K562 (cell line): ENCODE results near the gene AHCYL2. TPM values are rescaled to one million over a fixed set of nuclear protein-coding genes. Genes with fewer than 3 reads are reported as not detected.

Experiments
- ATAC-seq: fragments of 200-7000 bp; cut with Tn5 transposase; 3 replicates; pipeline ENCODE4 v1.9.1; 2020; ENCODE audit warnings: moderate library complexity
- BruUV-seq: library from RNA; stranded (reverse); fragments of 400-500 nt; replicated peaks from 2 replicates; lab custom pipeline; 2021; lab: Mats Ljungman, UMichigan
- CTCF ChIA-PET: fragments of 300-600 bp; formaldehyde crosslinking; extraction: SDS; loops from one replicate; lab custom pipeline; 2021; ENCODE audit warnings: low intra/inter-chr PET ratio; lab: Yijun Ruan, JAX
- POLR2A ChIA-PET: fragments of 300-600, 350-650 bp; sonication (Branson Sonifier 250); formaldehyde crosslinking; extraction: SDS; loops from one replicate; lab custom pipeline; 2021; ENCODE audit warnings: antibody characterized with exemption, inconsistent platforms; lab: Yijun Ruan, JAX
- DNase-seq, 4 experiments: peaks; one replicate each; pipeline versions ENCODE4 v3.0.0 to v3.0.0-alpha.2; 2011 to 2018; ENCODE audit warnings: low spot score in 3 of 4, mixed read lengths in 3 of 4; ENCODE audit errors: extremely low read depth in 1 of 4
- FAIRE-seq: peaks from 2 replicates; lab custom pipeline; 2011; peaks lifted over from hg19 to GRCh38; lab: Jason Lieb, UNC
- H2AFZ ChIP-seq: 2 replicates; pipeline ENCODE4 v1.6.0; 2011; ENCODE audit warnings: low read depth, low read length, control low read depth, inconsistent platforms
- H3K27ac ChIP-seq: fragments of 200-600 bp; 3 replicates; pipeline ENCODE4 v1.8.0; 2011; ENCODE audit warnings: low read depth, mild to moderate bottlenecking, control low read depth, inconsistent platforms, low read length, moderate library complexity, mixed read lengths; ENCODE audit errors: extremely low read depth
- H3K27me3 ChIP-seq, 2 experiments: fragments of 300-600 bp in 1 of 2; 2 replicates in 1 of 2; 3 replicates in 1 of 2; pipeline versions ENCODE4 v1.6.0 to v1.8.0; 2011; ENCODE audit warnings: inconsistent platforms in 2 of 2, low read length in 2 of 2, mild to moderate bottlenecking in 1 of 2, mixed read lengths in 1 of 2, moderate library complexity in 1 of 2; ENCODE audit not compliant: control insufficient read depth in 2 of 2, insufficient read depth in 2 of 2
- H3K36me3 ChIP-seq: fragments of 300-600 bp; 3 replicates; pipeline ENCODE4 v1.8.0; 2011; ENCODE audit warnings: mild to moderate bottlenecking, low read length, inconsistent platforms; ENCODE audit not compliant: control insufficient read depth, insufficient read depth
- H3K4me1 ChIP-seq, 2 experiments: fragments of 200-600 bp in 1 of 2; replicated peaks in 1 of 2; 2 replicates in 1 of 2; 3 replicates in 1 of 2; pipeline versions ENCODE4 v1.5.1 to v1.8.0; 2011; ENCODE audit warnings: inconsistent platforms in 2 of 2, low read length in 2 of 2, mild to moderate bottlenecking in 1 of 2, mixed read lengths in 1 of 2, moderate library complexity in 1 of 2; ENCODE audit not compliant: control insufficient read depth in 2 of 2, insufficient read depth in 2 of 2
- H3K4me2 ChIP-seq: 2 replicates; pipeline ENCODE4 v1.6.1; 2011; ENCODE audit warnings: low read length, control low read depth, inconsistent platforms, mixed read lengths; ENCODE audit not compliant: insufficient read depth
- H3K4me3 ChIP-seq: fragments of 200-600 bp; sonication (generic), shearing (Covaris generic); 2 replicates; pipeline ENCODE4 v1.5.1; 2016; ENCODE audit warnings: control low read depth, inconsistent platforms
- H3K79me2 ChIP-seq: fragments of 200-600 bp; 3 replicates; pipeline ENCODE4 v1.8.0; 2011; ENCODE audit warnings: low read length, inconsistent platforms; ENCODE audit not compliant: control insufficient read depth, insufficient read depth
- H3K9ac ChIP-seq, 2 experiments: 2 replicates each; pipeline versions ENCODE4 v1.6.0 to v1.6.1; 2011; ENCODE audit warnings: low read depth in 2 of 2, low read length in 2 of 2, control low read depth in 1 of 2, inconsistent platforms in 1 of 2, mild to moderate bottlenecking in 1 of 2, mixed read lengths in 1 of 2; ENCODE audit not compliant: insufficient read depth in 1 of 2
- H3K9me1 ChIP-seq: one replicate; pipeline ENCODE4 v1.6.0; 2011; ENCODE audit warnings: inconsistent platforms, mild to moderate bottlenecking, low read length, moderate library complexity; ENCODE audit not compliant: control insufficient read depth, insufficient read depth
- H3K9me3 ChIP-seq: replicated peaks from 2 replicates; pipeline ENCODE4 v1.5.1; 2011; ENCODE audit warnings: low read depth, low read length, inconsistent platforms; ENCODE audit not compliant: control insufficient read depth, insufficient read depth
- H4K20me1 ChIP-seq: replicated peaks from 2 replicates; pipeline ENCODE4 v1.6.1; 2011; ENCODE audit warnings: low read length, inconsistent platforms, mixed read lengths; ENCODE audit not compliant: control insufficient read depth, insufficient read depth
- HDAC8 ChIP-seq: fragments of 450-650 bp; IDR thresholded peaks from 2 replicates; pipeline ENCODE4 v1.6.1; 2016; ENCODE audit warnings: mild to moderate bottlenecking, missing genetic modification characterization, moderate library complexity, missing compliant biosample characterization
- JUNB ChIP-seq: fragments of 450-650 bp; formaldehyde crosslinking; conservative IDR thresholded peaks from 2 replicates; pipeline ENCODE4 v1.4.0; 2020; ENCODE audit warnings: mild to moderate bottlenecking
- MEF2D ChIP-seq: conservative IDR thresholded peaks from 2 replicates; pipeline ENCODE4 v1.6.1; 2016; ENCODE audit warnings: low read depth, missing genetic modification characterization, missing compliant biosample characterization
- ZC3H4 ChIP-seq: sonication (generic); formaldehyde crosslinking; IDR thresholded peaks from 2 replicates; pipeline ENCODE4 v1.9.0; 2021; ENCODE audit warnings: missing genetic modification reagents, borderline replicate concordance
- ZNF586 ChIP-seq: fragments of 450-650 bp; formaldehyde crosslinking; conservative IDR thresholded peaks from 2 replicates; pipeline ENCODE4 v1.4.0; 2020; ENCODE audit warnings: mild to moderate bottlenecking, moderate library complexity
- WGBS: fragments of 100-300 bp; shearing (Covaris generic); methylation state at CpG from one replicate; pipeline ENCODE4 v1.1.6; 2016; ENCODE audit warnings: low coverage, mixed read lengths; ENCODE audit not compliant: insufficient coverage; ENCODE audit errors: missing lambda C conversion rate; 5-methylcytosine and 5-hydroxymethylcytosine counted together
- in situ Hi-C: fragments of 300-500 bp; cut with MboI; formaldehyde crosslinking; loops from 4 replicates; pipeline ENCODE4 v1.15.0; 2018; ENCODE audit warnings: inconsistent platforms, mixed read lengths
- intact Hi-C: fragments of 100-400 bp; cut with micrococcal nuclease; formaldehyde crosslinking; loops from 2 replicates; pipeline ENCODE4 v1.14.2; 2022
- polyA plus RNA-seq, 8 experiments: library from polyadenylated mRNA; depleted of rRNA in 4 of 8; stranded (reverse) in 5 of 8; unstranded in 3 of 8; fragments of >200 nt; fragmentation: Nextera tagmentation in 2 of 8; fragmentation: Illumina TruSeq in 1 of 8; extraction: Ambion mirVana in 2 of 8; extraction: Trizol in 1 of 8; gene quantifications; 2 replicates each; pipeline versions ENCODE4 v1.2.1 to v1.2.3, GENCODE V29; 2011 to 2014; ENCODE audit warnings: inconsistent platforms in 1 of 8, missing spikeins in 1 of 8
- total RNA-seq, 7 experiments: library from RNA; depleted of rRNA in 6 of 7; stranded (reverse); fragments of >200 nt in 6 of 7; fragmentation: Illumina TruSeq in 2 of 7; extraction: Trizol in 2 of 7; gene quantifications; 2 replicates each; pipeline versions ENCODE4 v1.2.1 to v1.2.3, GENCODE V29; 2011 to 2021; ENCODE audit warnings: low replicate concordance in 1 of 7

AHCYL2 gene
- total and polyA plus RNA-seq, 9 of the 15 experiments (the other 6 are each of a cell fraction or from before 2014, with no cell fraction given): 0.93 to 10.5 (median 5.2) TPM

DNA sequence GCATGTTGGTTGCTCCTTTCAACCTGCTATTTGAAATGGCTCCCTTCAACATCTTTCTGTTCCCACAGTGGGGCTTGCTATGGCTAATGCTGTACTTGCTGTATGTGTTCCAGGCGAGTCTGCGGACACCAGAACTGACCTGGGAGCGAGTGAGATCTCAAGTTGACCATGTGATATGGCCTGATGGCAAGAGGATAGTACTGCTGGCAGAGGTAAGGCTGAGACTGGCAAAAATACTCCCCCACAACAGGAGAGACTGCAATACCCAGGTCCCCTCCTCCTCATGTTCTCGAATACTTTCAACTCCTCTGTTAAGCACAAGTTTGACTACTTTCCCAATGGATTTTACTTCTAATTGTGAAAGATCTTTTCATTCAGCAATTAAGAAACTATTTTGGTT is 197.9 kb downstream of the AHCYL2 start:
- intact Hi-C loops: loop anchor here (2.0 kb wide), 1 partner anchor 16 kb away; no protein-coding TSS in a partner anchor
- WGBS: 81% methylated on average over 4 of the region's 4 CpGs

GRCh38 chr7:129423700-129424410 is 199.0 kb downstream of the AHCYL2 start:
- intact Hi-C loops: loop anchor here (2.0 kb wide), 1 partner anchor 15 kb away; no protein-coding TSS in a partner anchor
- peak; percentile 40 for FAIRE-seq
- no peak for TF ChIP-seq ZC3H4

More for the DNA sequence above, 197.9 kb downstream of the AHCYL2 start:
- H4K20me1 ChIP-seq: no peaks in the 10 kb centered on the region
- H3K36me3 ChIP-seq: no peaks in the 10 kb centered on the region
- H3K9ac ChIP-seq: no peak overlapping the region
- no peak for FAIRE-seq
- ChIA-PET CTCF (no interaction called here), POLR2A (interaction anchor here (2.2 to 2.6 kb wide), 2 partner anchors 11 to 16 kb away, joined by 9 to 13 read pairs; partner anchors contain the start of gene STRIP2)
- BruUV-seq: no TSS peak
- no peaks in the 10 kb centered on the region for H3K27me3 ChIP-seq
- peak in 1 of 4 experiments; percentile 31 for DNase-seq
- H3K9me3 ChIP-seq: no peaks in the 10 kb centered on the region
- no peak for ATAC-seq
- no peak overlapping the region for H3K4me3 ChIP-seq
- H3K4me1 ChIP-seq: peaks cover 7 to 21% of the 10 kb centered on the region in 2 experiments; a peak in 4 of 5 replicates
- TF ChIP-seq JUNB (CRISPR knock-in tag) (no peak), HDAC8 (tag) (no peak), ZNF586 (CRISPR knock-in tag) (no peak), MEF2D (tag) (no peak)
- H3K79me2 ChIP-seq: no peaks in the 10 kb centered on the region
- no peak overlapping the region for H3K27ac ChIP-seq
- in situ Hi-C loops: no loop called here
- no peak overlapping the region for H3K4me2 ChIP-seq
- no peaks in the 10 kb centered on the region for H3K9me1 ChIP-seq
- no peak overlapping the region for H2AFZ ChIP-seq

More at GRCh38 chr7:129423700-129424410, 199.0 kb downstream of the AHCYL2 start:
- H3K79me2 ChIP-seq: no peaks in the 10 kb centered on the region
- H3K4me2 ChIP-seq: no peak overlapping the region; the same call in 1 of the 2 replicates
- DNase-seq (peak; percentile 67 to 87 (median 72)), ATAC-seq (peak; percentile 80)
- H2AFZ ChIP-seq: no peak overlapping the region
- H3K27ac ChIP-seq: no peak overlapping the region
- H4K20me1 ChIP-seq: no peaks in the 10 kb centered on the region
- no peak overlapping the region for H3K9ac ChIP-seq
- no TSS peak for BruUV-seq
- no peaks in the 10 kb centered on the region for H3K36me3 ChIP-seq
- POLR2A ChIA-PET: interaction anchor here (1.5 to 3.7 kb wide), 3 partner anchors 11 to 28 kb away, joined by 4 to 44 read pairs (median 13); partner anchors contain the start of gene STRIP2
- no peaks in the 10 kb centered on the region for H3K9me3 ChIP-seq
- H3K4me1 ChIP-seq: peaks cover 7 to 23% of the 10 kb centered on the region in 2 experiments; a peak in 4 of 5 replicates
- no peak overlapping the region for H3K4me3 ChIP-seq
- WGBS: 100% methylated on average over 2 of the region's 2 CpGs
- in situ Hi-C loops: no loop called here
- H3K9me1 ChIP-seq: no peaks in the 10 kb centered on the region
- CTCF ChIA-PET: interaction anchor here (0.6 kb wide), 1 partner anchor 158 kb away, joined by 4 read pairs; no protein-coding TSS in a partner anchor
- H3K27me3 ChIP-seq: no peaks in the 10 kb centered on the region
